ENCODE results near the gene TATDN3. TPM values are rescaled to one million over a fixed set of nuclear protein-coding genes. Genes with fewer than 3 reads are reported as not detected.

Gene TATDN3
- total and polyA plus RNA-seq, 9 of the 15 experiments (the other 6 are each of a cell fraction or from before 2014, with no cell fraction given): 18.3 to 79.9 (median 28.2) TPM

- Histone ChIP-seq H3K9me3 (replicated peaks; ENCODE audit: control insufficient read depth, insufficient read depth, low read depth, low read length) (no peaks in the 10 kb centered on the region), H3K9ac (ENCODE audit: insufficient read depth in 1 of 2, low read depth in 2 of 2, low read length in 2 of 2) (no peak overlapping the region), H3K4me1 (replicated peaks in 1 of 2; ENCODE audit: control insufficient read depth in 2 of 2, insufficient read depth in 2 of 2, low read length in 2 of 2) (peaks cover 0 to 8% of the 10 kb centered on the region in 2 experiments; a peak in 1 of 5 replicates), H2AFZ (ENCODE audit: low read depth, low read length) (no peak overlapping the region), H3K27me3 (ENCODE audit: control insufficient read depth in 2 of 2, insufficient read depth in 2 of 2, low read length in 2 of 2) (no peaks in the 10 kb centered on the region), H3K36me3 (ENCODE audit: control insufficient read depth, insufficient read depth, low read length) (peaks cover 79% of the 10 kb centered on the region), H3K4me3 (no peak overlapping the region), H3K9me1 (ENCODE audit: control insufficient read depth, insufficient read depth, low read length) (no peaks in the 10 kb centered on the region), H3K4me2 (ENCODE audit: insufficient read depth, low read length) (no peak overlapping the region), H3K79me2 (ENCODE audit: control insufficient read depth, insufficient read depth, low read length) (peaks cover 23% of the 10 kb centered on the region), H4K20me1 (replicated peaks; ENCODE audit: control insufficient read depth, insufficient read depth, low read length) (no peaks in the 10 kb centered on the region), H3K27ac (ENCODE audit: extremely low read depth, low read depth, low read length) (no peak overlapping the region)
- intact Hi-C loops (cut with micrococcal nuclease): loop anchor here (2.0 to 5.0 kb wide), 5 partner anchors 33 to 327 kb away; partner anchors contain the start of gene BATF3
- no peak for DNase-seq (ENCODE audit: extremely low read depth in 1 of 4, low spot score in 3 of 4)
- TF ChIP-seq DLX4 (CRISPR knock-in tag; IDR thresholded peaks at IDR 0.05) (no peak), MAFK (IDR thresholded peaks at IDR 0.05; ENCODE audit: low read length) (no peak), STAT5B (CRISPR knock-in tag; IDR thresholded peaks at IDR 0.05) (no peak), HMGN3 (IDR thresholded peaks at IDR 0.05; ENCODE audit: borderline replicate concordance, extremely low read depth, insufficient read length, low read depth, low read length) (no peak), BRCA1 (IDR thresholded peaks at IDR 0.05) (no peak), BRCA1 (CRISPR knock-in tag; IDR thresholded peaks at IDR 0.05) (no peak)
- ATAC-seq: no peak
- BruUV-seq (replicated peaks): no TSS peak
- 84% methylated on average over 1 of the region's 1 CpG for WGBS (ENCODE audit: insufficient coverage, low coverage, missing lambda C conversion rate)
- ChIA-PET POLR2A (interaction anchor here (0.6 kb wide), 1 partner anchor 729 kb away, joined by 3 read pairs; no protein-coding TSS in a partner anchor), CTCF (ENCODE audit: low intra/inter-chr PET ratio) (interaction anchor here (0.7 to 1.3 kb wide), 2 partner anchors 286 to 328 kb away, joined by 4 read pairs; no protein-coding TSS in a partner anchor)
- in situ Hi-C loops (cut with MboI): no loop called here
- FAIRE-seq: no peak
Measured at GRCh38 chr1:212783976-212784375, 7.7 kb upstream of the TATDN3 start.
